OCI-LY3 (cell line): ENCODE results near the gene SNCAIP.

Experiments used
- H2AFZ ChIP-seq: fragments of 200-600, 300-600 bp; shearing (Covaris generic); 2 replicates; pipeline ENCODE4 v1.6.0; 2014; ENCODE audit warnings: antibody characterized with exemption, low read depth, low read length
- H3K27ac ChIP-seq: fragments of 200-600, 300-600 bp; sonication (generic); 2 replicates; pipeline ENCODE4 v1.5.1; 2014; ENCODE audit warnings: mild to moderate bottlenecking, low read length, moderate library complexity, mixed read lengths
- H3K27me3 ChIP-seq: fragments of 200-600, 300-600 bp; sonication (generic); 2 replicates; pipeline ENCODE4 v1.6.1; 2014; ENCODE audit warnings: low read depth, low read length, mixed read lengths
- H3K36me3 ChIP-seq: fragments of 200-600, 300-600 bp; sonication (generic); replicated peaks from 2 replicates; pipeline ENCODE3; 2014; ENCODE audit warnings: low read depth, low read length, mixed read lengths
- H3K4me1 ChIP-seq: fragments of 300-600, 200-600 bp; sonication (generic); 2 replicates; pipeline ENCODE4 v1.6.1; 2014; ENCODE audit warnings: low read length, mixed read lengths
- H3K4me2 ChIP-seq: fragments of 200-600, 300-600 bp; sonication (generic); 2 replicates; pipeline ENCODE4 v1.6.1; 2014; ENCODE audit warnings: low read length, mixed read lengths
- H3K4me3 ChIP-seq: fragments of 300-600, 200-600 bp; sonication (generic); 2 replicates; pipeline ENCODE4 v1.5.1; 2014; ENCODE audit warnings: antibody characterized with exemption, mild to moderate bottlenecking, low read length, moderate library complexity
- H3K79me2 ChIP-seq: fragments of 300-600, 200-600 bp; shearing (Covaris generic); 2 replicates; pipeline ENCODE4 v1.6.1; 2014; ENCODE audit warnings: mild to moderate bottlenecking, low read length, mixed read lengths
- H3K9ac ChIP-seq: fragments of 300-600, 200-600 bp; shearing (Covaris generic); 2 replicates; pipeline ENCODE4 v1.6.0; 2014; ENCODE audit warnings: mild to moderate bottlenecking, low read length, moderate library complexity
- H3K9me3 ChIP-seq: fragments of 200-600, 300-600 bp; shearing (Covaris generic); 2 replicates; pipeline ENCODE4 v1.6.1; 2014; ENCODE audit warnings: low read length, mixed read lengths; ENCODE audit not compliant: insufficient read depth
- H4K20me1 ChIP-seq: fragments of 200-600, 300-600 bp; sonication (generic); 2 replicates; pipeline ENCODE4 v1.6.1; 2016; ENCODE audit warnings: low read length, mixed read lengths; ENCODE audit not compliant: insufficient read depth
- EZH2phosphoT487 ChIP-seq: fragments of 200-600 bp; shearing (Covaris generic); IDR thresholded peaks from 2 replicates; pipeline ENCODE4 v1.6.1; 2018; ENCODE audit warnings: antibody characterized with exemption, mixed run types, low read depth
- TF ChIP-seq, protein P1 (sequence below): fragments of 200-600, 300-600 bp; sonication (generic); IDR thresholded peaks from 2 replicates; pipeline ENCODE4 v1.5.1; 2014; ENCODE audit warnings: antibody characterized with exemption, low read length, low read depth

The SNCAIP gene

DNA sequence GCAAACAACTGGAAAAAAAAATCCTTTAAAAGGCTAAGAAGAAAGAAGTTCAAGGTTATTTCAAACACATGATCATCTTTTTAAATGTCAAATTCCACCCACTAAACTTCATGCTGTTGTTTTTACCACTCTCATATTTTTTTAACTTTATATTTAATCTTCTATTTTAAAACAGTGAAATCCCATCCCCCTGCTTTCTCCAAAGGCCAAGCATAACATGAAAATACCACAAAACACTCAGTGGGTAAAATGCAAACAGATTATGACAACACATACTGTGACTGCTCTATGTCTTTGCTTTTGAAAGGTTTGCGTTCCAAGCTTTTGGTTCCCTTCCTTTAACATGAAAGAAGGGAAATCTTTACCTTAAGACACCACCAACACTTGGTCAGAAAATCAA lies 127.6 kb downstream of the SNCAIP start:
- Histone ChIP-seq H2AFZ (no peak overlapping the region), H3K4me2 (no peak overlapping the region), H4K20me1 (no peaks in the 10 kb centered on the region), H3K4me1 (no peaks in the 10 kb centered on the region), H3K9me3 (no peaks in the 10 kb centered on the region), H3K9ac (no peak overlapping the region), H3K27ac (no peak overlapping the region), H3K79me2 (no peaks in the 10 kb centered on the region), H3K36me3 (peaks cover 4% of the 10 kb centered on the region), H3K4me3 (no peak overlapping the region), H3K27me3 (no peaks in the 10 kb centered on the region)
- no peak for TF ChIP-seq EZH2phosphoT487
- TF ChIP-seq, protein P1, sequence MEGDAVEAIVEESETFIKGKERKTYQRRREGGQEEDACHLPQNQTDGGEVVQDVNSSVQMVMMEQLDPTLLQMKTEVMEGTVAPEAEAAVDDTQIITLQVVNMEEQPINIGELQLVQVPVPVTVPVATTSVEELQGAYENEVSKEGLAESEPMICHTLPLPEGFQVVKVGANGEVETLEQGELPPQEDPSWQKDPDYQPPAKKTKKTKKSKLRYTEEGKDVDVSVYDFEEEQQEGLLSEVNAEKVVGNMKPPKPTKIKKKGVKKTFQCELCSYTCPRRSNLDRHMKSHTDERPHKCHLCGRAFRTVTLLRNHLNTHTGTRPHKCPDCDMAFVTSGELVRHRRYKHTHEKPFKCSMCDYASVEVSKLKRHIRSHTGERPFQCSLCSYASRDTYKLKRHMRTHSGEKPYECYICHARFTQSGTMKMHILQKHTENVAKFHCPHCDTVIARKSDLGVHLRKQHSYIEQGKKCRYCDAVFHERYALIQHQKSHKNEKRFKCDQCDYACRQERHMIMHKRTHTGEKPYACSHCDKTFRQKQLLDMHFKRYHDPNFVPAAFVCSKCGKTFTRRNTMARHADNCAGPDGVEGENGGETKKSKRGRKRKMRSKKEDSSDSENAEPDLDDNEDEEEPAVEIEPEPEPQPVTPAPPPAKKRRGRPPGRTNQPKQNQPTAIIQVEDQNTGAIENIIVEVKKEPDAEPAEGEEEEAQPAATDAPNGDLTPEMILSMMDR = no peak

DNA sequence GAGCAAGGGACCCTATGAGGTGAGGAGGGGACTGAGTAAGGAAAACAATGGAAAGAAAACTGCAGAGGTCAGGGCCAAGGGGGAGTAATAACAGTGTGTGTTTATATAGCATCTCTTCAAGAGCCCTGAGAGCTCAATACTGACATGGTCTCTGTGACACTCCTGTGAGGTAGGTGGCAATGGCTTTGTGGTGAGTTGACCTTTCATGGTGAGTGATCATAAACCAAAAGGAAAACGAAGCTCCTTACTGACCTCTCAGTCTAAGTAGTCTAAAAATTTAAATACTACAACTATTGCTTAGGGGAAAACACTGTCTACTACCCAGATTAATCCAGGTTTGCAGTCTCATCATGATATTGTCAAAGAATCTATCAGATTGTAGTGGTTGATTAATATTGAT lies 130.9 kb downstream of the SNCAIP start:
- H3K79me2 ChIP-seq = no peaks in the 10 kb centered on the region
- H3K4me3 ChIP-seq = no peak overlapping the region
- peaks cover 7% of the 10 kb centered on the region for H3K36me3 ChIP-seq
- H3K9me3 ChIP-seq = no peaks in the 10 kb centered on the region
- H4K20me1 ChIP-seq = no peaks in the 10 kb centered on the region
- TF ChIP-seq, protein P1 = no peak
- no peak for TF ChIP-seq EZH2phosphoT487
- no peaks in the 10 kb centered on the region for H3K27me3 ChIP-seq
- H2AFZ ChIP-seq = no peak overlapping the region
- no peak overlapping the region for H3K4me2 ChIP-seq
- no peak overlapping the region for H3K9ac ChIP-seq
- H3K4me1 ChIP-seq = no peaks in the 10 kb centered on the region
- H3K27ac ChIP-seq = no peak overlapping the region

DNA sequence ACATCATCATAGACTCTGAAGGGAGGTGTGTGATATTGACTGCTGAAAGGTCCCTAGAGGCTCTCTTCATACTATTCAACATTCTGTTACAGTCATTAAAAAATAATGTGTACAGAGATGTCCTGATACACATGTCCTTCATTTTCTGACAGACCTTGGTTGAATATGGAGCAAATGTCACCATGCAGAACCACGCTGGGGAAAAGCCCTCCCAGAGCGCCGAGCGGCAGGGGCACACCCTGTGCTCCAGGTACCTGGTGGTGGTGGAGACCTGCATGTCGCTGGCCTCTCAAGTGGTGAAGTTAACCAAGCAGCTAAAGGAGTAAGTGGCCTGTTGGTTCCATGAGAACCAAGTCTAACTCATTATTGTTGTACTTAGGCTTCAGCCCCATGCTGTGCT lies 132.4 kb downstream of the SNCAIP start:
- TF ChIP-seq, protein P1 = no peak
- no peak for TF ChIP-seq EZH2phosphoT487
- H3K9ac ChIP-seq = no peak overlapping the region
- no peaks in the 10 kb centered on the region for H3K9me3 ChIP-seq
- no peak overlapping the region for H2AFZ ChIP-seq
- peaks cover 7% of the 10 kb centered on the region for H3K36me3 ChIP-seq
- H3K4me3 ChIP-seq = no peak overlapping the region
- no peaks in the 10 kb centered on the region for H4K20me1 ChIP-seq
- H3K27ac ChIP-seq = no peak overlapping the region
- no peak overlapping the region for H3K4me2 ChIP-seq
- H3K27me3 ChIP-seq = no peaks in the 10 kb centered on the region
- no peaks in the 10 kb centered on the region for H3K4me1 ChIP-seq
- no peaks in the 10 kb centered on the region for H3K79me2 ChIP-seq

DNA sequence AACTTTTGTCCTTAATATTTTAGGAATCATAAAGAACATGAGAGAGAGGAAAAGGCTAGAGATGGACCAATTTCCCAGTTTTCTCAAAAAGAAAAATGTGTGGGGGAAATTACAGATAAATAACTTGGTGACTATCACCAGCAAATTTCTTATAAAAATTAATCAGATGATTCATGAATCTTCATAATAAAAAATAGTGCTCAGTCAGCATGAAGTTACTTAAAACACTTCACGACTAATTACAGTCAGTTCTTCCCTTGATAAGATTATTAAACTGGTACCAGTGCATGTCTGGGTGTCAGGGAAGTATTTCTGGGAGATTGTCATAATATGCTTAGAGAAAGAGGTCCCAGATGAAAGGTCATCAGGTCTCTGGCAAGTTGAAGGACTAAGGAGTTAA lies 133.0 kb downstream of the SNCAIP start:
- H4K20me1 ChIP-seq = no peaks in the 10 kb centered on the region
- H3K4me2 ChIP-seq = no peak overlapping the region
- TF ChIP-seq EZH2phosphoT487 = no peak
- TF ChIP-seq, protein P1 = no peak

More for the DNA sequence above, 133.0 kb downstream of the SNCAIP start:
- Histone ChIP-seq H2AFZ (no peak overlapping the region), H3K9me3 (no peaks in the 10 kb centered on the region), H3K4me1 (no peaks in the 10 kb centered on the region), H3K27me3 (no peaks in the 10 kb centered on the region), H3K4me3 (no peak overlapping the region), H3K9ac (no peak overlapping the region), H3K27ac (no peak overlapping the region), H3K79me2 (no peaks in the 10 kb centered on the region), H3K36me3 (peaks cover 7% of the 10 kb centered on the region)
